A549 treated with CpdA at 1 μM for 4 hours (cell line): ENCODE results near the gene DCUN1D3. TPM values are rescaled to one million over a fixed set of nuclear protein-coding genes. Genes with fewer than 3 reads are reported as not detected.

Experiments used
- total RNA-seq: library from RNA; stranded (reverse); fragments of 200-300 nt; extraction: Qiagen RNA extraction; gene quantifications from 5 replicates; pipeline ENCODE4 v1.2.3, GENCODE V29; 2022; ENCODE audit warnings: low read depth

DCUN1D3 gene, protein sequence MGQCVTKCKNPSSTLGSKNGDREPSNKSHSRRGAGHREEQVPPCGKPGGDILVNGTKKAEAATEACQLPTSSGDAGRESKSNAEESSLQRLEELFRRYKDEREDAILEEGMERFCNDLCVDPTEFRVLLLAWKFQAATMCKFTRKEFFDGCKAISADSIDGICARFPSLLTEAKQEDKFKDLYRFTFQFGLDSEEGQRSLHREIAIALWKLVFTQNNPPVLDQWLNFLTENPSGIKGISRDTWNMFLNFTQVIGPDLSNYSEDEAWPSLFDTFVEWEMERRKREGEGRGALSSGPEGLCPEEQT
- 3.9 to 4.9 TPM (median 4.1 TPM) in 5 replicates for total RNA-seq

DNA sequence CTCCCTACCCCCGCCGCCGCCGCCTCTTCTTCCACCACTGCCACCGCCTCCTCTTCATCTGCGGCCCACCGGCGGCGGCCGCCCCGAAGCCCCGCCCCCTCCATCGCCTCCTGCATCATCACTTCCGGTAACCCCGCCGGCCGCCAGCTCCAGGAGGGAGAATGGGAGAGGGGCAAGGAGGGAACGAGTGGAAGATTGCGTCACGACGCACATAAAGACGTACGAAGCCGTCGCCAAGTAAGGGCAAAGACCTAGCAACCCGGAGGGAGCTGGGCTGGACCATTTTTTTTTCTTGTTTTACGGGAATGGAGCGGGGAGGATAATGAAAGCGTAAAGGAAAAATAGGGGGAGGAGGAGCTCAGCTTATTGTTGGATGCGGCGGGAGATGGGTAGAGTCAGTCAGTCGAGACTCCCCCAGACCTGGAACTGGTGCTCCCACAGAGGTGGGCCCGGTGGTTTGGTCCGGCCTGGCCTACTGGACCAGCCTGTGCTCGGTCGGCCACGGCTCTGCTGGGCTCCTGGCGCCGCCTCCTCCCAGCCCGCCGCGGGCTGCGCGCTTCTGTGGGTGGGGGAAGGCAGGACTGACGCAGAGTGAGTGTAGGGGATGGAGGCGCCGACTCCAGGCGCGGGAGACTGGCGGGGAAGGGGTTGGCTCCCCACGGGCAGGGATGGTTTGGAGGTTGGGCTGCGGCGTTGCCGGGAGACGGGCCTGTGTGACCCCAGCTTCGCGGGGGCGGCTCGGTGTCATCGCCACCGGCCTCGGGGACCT is at the start of gene DCUN1D3, which contains the start of gene LYRM1:
Gene DCUN1D3 (minus strand): TSS at position 60 of the 769 bp plus-strand sequence. CDS start 37,820 bp downstream, outside the sequence.
Gene LYRM1 (plus strand): TSS at position 473 of the 769 bp plus-strand sequence. CDS start 14,785 bp downstream, outside the sequence.

DNA sequence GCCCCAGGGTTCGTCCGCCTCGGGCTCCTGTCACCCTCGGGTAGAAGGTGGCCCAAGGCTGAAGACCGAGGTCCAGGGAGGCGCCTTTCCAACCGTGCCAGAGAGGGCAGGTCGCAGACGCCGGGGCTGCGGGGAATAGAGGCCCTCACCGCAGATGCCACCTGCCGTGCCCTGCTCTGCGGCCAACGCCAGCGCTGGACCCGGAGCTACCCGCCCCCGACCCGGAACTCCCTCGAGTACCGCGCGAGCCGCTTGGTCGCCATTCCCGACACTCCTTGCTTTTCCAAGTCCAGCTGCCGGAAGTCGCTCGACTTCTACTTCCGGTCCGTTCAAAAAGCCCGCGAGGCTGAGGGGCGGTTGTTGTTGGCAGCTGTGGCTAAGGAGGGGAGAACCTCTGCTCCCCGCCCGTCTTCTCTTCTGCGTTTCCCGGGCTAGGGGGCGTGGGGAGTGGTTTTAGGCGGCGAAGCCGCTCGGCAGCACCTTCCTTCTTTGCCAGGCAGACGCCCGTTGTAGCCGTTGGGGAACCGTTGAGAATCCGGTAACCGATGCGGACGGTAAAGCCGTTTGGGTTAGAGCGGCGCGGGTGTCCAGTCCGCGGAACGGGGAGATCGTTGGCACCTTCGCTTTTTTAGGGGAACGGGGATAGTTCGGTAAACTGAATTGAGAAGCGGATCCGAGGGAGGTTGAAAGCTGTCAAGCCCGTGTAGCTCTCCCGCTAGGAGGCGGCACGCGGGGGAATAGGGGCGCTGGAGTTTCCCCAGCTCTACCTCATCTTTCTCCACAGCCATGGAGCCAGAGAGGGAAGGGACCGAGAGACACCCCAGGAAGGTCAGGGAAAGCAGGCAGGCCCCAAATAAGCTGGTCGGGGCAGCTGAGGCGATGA is 93.7 kb downstream of the DCUN1D3 start, which contains the start of the genes ERI2 and REXO5:
Gene ERI2 (minus strand): TSS at position 305 of the 883 bp plus-strand sequence. CDS start 42 bp downstream, at position 263.
Gene REXO5 (plus strand): TSS at position 360 of the 883 bp plus-strand sequence. CDS start 427 bp downstream, at position 787.

Other genes with a start within 250 kb of the DCUN1D3 start
- 0.02 TPM in 1 of 5 replicates, not detected in the others for gene ACSM1, start 202.7 kb downstream of the DCUN1D3 start, total RNA-seq
- 20.8 to 29.6 TPM (median 23.3 TPM) in 5 replicates for gene THUMPD1, start 158.5 kb downstream of the DCUN1D3 start, total RNA-seq
- 3.3 to 6.0 TPM (median 4.7 TPM) in 5 replicates for gene ACSM3, start 136.3 kb downstream of the DCUN1D3 start, total RNA-seq
- 11.7 to 14.4 TPM (median 13.6 TPM) in 5 replicates for gene ERI2, start 93.9 kb downstream of the DCUN1D3 start, total RNA-seq
- 3.2 to 4.3 TPM (median 3.5 TPM) in 5 replicates for gene REXO5, start 93.8 kb downstream of the DCUN1D3 start, total RNA-seq
- 25.0 to 33.5 TPM (median 28.1 TPM) in 5 replicates for gene LYRM1, start 413 bp upstream of the DCUN1D3 start, total RNA-seq